Ammon's horn (tissue), 1 donor: Measurements from ENCODE around the gene UBR3.
"Not testable (repeated sequence)": the region's sequence is repeated elsewhere in the genome, so short reads cannot be mapped to it uniquely, and the experiment has no call there.

ENCODE experiments used
- DNase-seq: peaks from one replicate; pipeline ENCODE4 v3.0.0-alpha.2; 2016; ENCODE audit warnings: low spot score

The UBR3 gene

GRCh38 chr2:169866230-169866629 is 39.0 kb downstream of the UBR3 start:
- DNase-seq, result not testable (repeated sequence)

GRCh38 chr2:169867579-169867978 is 40.3 kb downstream of the UBR3 start:
- no peak for DNase-seq

GRCh38 chr2:169868951-169869350 is 41.7 kb downstream of the UBR3 start:
- DNase-seq, result no peak

- not testable (repeated sequence) for DNase-seq
These were observed 44.1 kb downstream of the UBR3 start for GRCh38 chr2:169871369-169871768.

GRCh38 chr2:169871994-169872393 is 44.7 kb downstream of the UBR3 start:
- no peak for DNase-seq

- DNase-seq, result peak; percentile 28
These were observed 50.1 kb downstream of the UBR3 start for GRCh38 chr2:169877398-169877797.

- DNase-seq, result no peak
These were observed 59.9 kb downstream of the UBR3 start for GRCh38 chr2:169887120-169887519.

GRCh38 chr2:169891593-169892298 is 64.5 kb downstream of the UBR3 start:
- no peak for DNase-seq

GRCh38 chr2:169892951-169893350 is 65.7 kb downstream of the UBR3 start:
- no peak for DNase-seq

- DNase-seq, result no peak
These were observed 68.2 kb downstream of the UBR3 start for GRCh38 chr2:169895294-169895985.

GRCh38 chr2:169897834-169898233 is 70.6 kb downstream of the UBR3 start:
- DNase-seq, result no peak

GRCh38 chr2:169900103-169900502 is 72.8 kb downstream of the UBR3 start:
- DNase-seq, result not testable (repeated sequence)

GRCh38 chr2:169900686-169901085 is 73.4 kb downstream of the UBR3 start:
- no peak for DNase-seq

- no peak for DNase-seq
These were observed 79.5 kb downstream of the UBR3 start for GRCh38 chr2:169906731-169907130.

GRCh38 chr2:169909376-169909775 is 82.1 kb downstream of the UBR3 start:
- no peak for DNase-seq

GRCh38 chr2:169910109-169910799 is 83.0 kb downstream of the UBR3 start:
- no peak for DNase-seq

GRCh38 chr2:169911119-169911518 is 83.9 kb downstream of the UBR3 start:
- DNase-seq, result no peak

GRCh38 chr2:169916623-169917022 is 89.4 kb downstream of the UBR3 start:
- no peak for DNase-seq

GRCh38 chr2:169923977-169924376 is 96.7 kb downstream of the UBR3 start:
- no peak for DNase-seq

- DNase-seq, result no peak
These were observed 98.7 kb downstream of the UBR3 start for GRCh38 chr2:169925968-169926367.

- DNase-seq, result peak; percentile 27
These were observed 101.2 kb downstream of the UBR3 start for GRCh38 chr2:169928463-169928864.

GRCh38 chr2:169933124-169933711 is 106.0 kb downstream of the UBR3 start:
- peak; percentile 47 for DNase-seq

GRCh38 chr2:169936652-169937051 is 109.4 kb downstream of the UBR3 start:
- DNase-seq, result not testable (repeated sequence)
